Stimulated activated CD8-positive, alpha-beta memory T cell treated with anti-CD3 and anti-CD28 coated beads, Interleukin-7, amount 100 ng/mL, for 1 hour (primary cell): ENCODE data around the gene PLA2R1.

Source experiments
- DNase-seq, 2 donors: peaks; one replicate each; pipeline ENCODE4 v3.0.0-alpha.2; 2020; ENCODE audit warnings: low read depth in 2 of 2

The PLA2R1 gene

DNA sequence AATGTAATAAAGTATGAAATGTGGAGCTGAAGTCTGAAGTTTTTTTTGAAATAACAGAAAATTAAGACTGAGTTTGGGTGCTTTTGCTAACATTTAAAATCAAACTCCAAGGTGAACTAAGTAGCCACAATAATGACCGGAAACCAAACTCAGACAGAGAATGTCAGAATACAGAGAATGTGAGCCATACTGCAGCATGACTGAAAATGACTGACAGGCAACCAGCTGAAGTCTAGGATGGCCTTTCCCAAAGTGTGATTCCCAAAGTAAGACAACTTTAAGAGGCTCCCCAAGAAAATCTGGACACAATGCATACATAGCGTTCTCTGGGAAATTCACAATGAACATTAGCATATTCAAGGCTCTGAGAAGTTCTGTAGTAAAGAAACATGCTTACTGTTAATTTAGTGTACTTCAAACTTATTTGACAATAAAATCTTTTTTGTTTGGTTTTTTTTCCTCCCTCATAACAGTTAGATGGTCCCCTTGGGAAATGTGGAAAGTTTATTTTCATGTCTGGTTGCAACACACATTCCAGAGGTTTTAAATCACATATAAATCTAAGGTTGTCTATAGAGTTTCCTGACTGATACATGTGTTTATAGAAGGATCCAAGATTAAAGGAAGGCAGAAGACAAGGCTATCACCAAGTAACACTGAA, 28.6 kb downstream of the PLA2R1 start:
- no peak for DNase-seq

DNA sequence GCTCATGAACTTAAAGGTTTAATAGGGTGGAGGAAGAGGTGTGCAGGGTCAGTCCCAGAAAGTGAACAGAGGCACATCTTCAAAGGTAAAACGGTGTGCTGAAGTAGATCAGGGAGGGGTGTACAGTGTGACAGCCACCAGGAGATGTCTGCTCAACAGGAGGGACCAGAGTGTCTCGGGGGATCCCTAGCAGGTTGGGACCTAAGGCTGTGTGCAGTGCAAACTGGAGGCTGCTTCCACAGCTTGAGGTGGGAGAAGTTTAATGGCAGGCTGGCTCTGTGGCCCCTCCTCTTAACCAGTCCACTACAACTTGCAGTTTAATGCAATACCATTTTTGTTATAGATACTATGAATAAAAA, 33.2 kb downstream of the PLA2R1 start:
- no peak for DNase-seq

DNA sequence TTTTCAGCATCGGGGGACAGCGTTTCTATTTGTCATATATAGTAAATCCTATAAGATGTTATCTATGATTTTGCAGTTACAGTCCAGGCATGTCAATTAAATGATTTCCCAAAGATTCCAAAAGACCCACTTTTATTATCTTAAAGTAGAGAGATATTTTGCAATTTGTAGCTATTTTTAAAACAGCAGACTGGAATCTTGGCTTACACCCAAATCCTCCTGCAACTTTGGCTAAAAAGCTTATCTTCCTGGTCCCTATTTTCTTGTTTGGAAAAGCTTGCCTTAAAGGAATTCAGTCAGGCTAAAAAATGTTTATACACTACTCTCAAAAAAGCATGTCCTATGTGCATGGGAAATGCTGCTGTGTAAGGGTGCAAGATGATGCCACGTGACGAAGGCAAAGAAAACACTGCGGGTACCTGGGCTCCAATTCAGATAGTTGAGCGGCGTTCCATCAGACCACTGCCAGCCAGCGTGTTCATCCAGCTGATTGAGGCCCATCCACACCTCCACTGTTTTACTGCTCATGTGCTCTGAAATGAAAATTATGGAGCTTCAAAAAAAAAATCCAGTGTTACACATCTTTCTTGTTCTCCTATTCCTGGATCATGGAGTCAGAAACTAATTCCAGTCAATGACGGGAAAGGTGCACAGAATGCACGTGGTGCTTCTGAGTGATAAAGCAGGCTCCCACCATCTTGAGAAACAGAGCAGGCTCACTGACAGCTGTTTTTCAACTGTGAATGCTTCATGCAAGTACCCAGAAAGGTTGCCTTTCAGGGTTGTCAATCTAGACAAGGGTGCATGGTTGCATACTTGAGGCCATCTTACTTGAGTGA, 33.8 kb downstream of the PLA2R1 start:
- no peak for DNase-seq

DNA sequence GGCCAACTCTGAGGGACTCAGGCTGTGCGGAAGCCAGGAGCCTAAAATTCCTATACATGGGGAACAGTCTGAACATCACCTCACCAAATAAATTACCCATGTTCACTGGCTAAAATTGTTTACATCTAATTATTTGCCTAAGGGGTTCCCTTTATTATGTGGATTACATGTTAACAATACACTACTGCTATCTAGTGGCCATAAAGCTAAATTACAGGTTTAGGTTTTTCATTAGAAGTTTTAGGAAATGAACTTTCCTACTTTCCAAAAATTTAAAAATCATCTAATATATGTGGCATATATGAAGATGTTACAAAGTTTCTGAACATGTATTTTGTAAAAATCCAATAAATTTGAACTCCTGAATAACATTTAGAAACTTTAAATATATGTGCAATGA, 40.3 kb downstream of the PLA2R1 start:
- DNase-seq = no peak

DNA sequence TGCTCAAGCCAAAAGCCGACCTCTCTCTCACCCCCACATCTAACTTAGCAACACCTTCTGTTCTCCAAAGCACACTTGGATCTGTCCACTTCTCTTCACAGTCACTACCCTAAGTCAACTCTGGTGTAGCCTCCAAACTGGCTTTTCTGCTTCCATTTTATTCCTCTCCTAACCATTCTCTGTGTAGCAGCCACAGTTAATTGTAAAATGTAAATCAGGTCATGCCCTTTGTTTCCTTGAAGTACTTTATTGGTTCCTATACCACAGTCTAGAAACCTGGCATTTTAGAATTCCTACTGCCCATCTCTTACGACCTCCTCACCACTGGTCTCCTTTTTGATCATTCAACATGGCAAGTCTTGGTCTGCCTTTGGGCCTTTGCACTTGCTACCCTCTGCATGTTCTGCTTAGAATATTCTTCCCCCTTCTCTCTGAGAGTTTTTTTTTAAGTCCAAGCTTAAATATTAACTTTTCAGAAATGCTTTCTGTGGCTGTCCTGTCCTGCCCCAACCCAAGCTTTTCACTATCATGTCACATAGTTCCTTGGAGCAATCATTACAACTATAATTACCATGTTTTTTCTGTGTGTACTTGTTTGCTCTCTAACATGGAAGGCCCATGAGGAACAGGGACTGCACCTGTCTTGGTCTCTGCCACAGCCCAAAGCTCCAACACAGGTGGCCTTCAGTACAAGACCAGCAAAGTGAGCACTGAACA, 42.9 kb downstream of the PLA2R1 start:
- no peak for DNase-seq

DNA sequence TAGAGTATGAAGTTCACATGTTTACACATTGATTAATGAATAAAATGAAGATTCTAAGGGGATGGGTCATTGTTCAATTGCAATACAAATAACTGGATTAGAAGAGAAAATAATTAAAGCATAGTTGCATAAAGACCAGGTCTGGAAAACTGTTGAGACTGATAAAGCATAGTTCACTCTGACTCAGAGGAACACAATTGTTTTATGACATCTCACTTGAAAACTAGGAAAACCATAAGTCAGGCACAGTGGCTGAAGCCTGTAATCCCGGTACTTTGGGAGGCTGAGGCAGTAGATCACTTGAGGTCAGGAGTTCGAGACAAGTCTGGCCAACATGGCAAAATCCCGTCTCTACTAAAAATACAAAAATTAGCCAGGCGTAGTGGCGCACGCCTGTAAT, 46.7 kb downstream of the PLA2R1 start:
- DNase-seq = no peak

DNA sequence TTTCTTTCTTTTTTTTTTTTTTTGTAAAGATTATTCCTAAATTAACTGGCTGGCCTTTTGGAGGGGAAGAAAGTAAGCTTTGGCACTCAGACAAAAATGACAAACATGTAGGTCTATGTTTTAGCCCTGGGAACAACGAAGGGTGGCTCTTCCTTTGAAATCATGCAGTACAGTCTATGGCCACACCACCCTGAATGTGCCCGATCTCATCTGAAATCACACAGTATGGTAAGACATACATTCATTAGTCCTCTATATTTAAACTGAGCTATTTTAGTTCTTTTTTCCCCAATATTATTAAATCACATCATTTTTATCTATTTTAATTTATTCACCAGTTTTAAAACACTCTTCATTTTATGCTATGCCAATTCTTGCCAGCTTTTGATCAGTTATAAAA, 48.2 kb downstream of the PLA2R1 start:
- DNase-seq = no peak

DNA sequence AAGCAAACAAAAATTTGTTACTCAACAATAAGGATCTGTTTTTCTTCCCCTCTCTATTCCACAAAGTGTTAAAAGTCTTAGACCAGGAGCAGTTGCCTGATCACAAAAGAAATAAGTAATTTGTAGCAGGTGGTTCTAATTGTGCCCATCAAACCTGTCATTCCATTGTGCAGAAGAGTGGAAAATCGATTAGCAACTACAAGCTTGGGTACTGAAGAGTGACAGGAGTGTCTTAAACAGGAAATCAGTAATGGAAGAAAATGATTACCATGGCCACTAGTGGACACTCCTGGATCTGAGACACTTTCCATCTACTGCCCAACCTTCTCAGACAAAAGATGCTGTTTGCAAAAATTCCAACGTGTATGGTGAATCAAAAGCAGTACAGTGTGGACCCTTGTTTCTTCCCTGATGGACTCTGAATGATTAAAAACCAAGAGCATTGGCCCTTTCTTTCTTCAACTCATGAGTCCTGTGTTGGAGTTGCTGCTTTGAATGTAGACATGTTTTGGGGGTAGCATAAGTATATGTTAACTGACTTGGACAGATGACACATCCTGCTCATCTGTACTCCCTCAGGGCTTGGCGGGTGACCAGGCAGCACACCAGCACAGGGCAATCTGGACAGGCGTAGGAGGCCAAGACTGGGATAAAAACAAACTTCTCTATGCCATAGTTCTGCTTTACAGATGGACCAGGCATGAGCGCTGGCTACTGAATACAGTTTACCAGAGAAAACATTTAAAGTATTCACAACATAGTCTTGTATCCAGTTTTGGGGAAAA, 51.9 kb downstream of the PLA2R1 start:
- no peak for DNase-seq

DNA sequence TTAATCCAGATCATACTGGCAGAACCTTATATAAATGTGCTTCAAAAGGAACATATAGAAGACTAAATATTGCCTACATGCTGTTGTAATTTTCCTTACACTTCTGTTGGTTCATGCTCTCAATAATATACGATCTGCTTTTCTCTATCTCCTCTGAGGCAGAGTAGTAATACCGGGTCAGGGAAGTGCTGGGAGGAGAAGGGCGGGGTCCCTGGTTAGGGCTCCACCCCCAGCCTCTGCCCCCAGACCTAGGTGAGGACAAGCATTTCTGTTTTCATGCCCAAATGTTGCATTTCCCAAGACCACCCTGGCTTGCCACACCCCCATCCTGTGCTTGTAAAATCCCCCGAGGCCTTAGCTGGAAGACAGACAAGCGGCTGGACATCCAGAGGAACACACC, 55.3 kb downstream of the PLA2R1 start:
- no peak for DNase-seq

DNA sequence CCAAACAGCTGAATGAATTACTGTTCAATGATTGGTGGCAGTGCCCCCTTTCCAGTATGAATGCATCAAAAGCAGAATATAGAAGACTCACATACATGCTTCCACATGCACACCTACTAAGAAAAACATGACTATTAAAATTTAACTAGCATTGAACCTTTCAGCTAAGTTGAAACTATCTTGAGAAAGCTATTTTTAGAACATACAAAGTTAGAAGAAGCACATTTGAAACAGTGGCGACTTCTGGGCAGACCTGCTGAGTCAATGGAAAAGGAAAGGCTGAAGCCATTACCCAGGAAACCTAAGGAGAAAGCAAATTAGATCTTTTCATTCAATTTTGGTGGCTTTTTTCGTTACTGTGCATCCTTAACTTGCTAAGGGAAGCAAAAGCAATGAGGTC, 55.9 kb downstream of the PLA2R1 start:
- DNase-seq = no peak

DNA sequence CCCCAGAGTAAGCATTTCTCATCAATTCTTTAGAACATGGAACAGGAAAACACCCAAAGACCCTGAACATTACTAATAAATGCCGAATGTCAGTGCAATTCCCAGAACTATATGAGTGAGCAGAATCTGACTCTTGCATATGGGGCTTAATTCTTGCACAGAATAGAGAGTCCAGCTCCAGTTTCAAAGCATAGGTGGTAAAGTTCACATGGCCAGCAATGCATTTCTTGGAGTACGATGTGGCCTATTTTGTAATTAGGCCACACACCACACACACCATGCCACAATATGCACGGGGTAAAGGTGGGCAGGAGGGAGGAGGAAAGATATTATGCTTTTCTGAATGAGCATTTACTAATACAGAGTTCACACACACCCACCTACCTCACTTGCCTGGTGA, 56.5 kb downstream of the PLA2R1 start:
- DNase-seq = no peak

DNA sequence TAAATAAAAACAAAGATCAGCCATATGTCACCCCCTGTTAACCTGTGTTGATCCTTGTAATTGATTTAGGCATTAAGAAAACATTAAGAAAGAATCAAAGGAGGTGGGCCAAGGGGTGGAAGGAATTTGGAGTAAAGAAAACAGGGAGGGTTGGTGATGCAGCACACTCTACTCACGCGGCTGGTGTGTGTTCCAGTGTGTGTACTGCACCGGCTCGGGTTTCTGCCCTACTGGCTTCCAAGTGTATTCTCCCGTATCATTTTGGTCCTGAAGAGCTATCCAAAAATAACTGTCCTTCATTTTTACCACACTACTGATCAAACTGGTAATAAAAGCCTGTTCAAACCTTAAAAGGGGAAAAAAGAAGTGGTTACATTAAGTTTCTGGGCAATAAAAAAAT, 56.9 kb downstream of the PLA2R1 start:
- no peak for DNase-seq

DNA sequence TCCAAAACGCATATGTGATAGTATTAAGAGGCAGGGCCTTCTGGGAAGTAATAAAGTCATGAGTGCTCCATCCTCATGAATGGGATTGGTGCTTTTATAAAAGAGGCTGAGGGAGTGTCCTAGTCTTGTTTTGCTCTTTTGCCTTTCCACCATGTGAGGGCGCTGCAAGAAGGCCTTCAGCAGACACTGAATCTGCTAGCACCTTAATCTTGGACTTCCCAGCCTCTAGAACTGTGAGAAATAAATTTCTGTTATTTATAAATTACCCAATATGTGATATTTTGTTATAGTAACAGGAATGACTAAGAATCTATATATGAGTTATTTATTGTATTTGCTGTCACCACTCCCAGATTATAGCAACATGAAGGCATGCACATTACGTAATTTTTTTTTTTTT, 63.5 kb downstream of the PLA2R1 start:
- DNase-seq = no peak

DNA sequence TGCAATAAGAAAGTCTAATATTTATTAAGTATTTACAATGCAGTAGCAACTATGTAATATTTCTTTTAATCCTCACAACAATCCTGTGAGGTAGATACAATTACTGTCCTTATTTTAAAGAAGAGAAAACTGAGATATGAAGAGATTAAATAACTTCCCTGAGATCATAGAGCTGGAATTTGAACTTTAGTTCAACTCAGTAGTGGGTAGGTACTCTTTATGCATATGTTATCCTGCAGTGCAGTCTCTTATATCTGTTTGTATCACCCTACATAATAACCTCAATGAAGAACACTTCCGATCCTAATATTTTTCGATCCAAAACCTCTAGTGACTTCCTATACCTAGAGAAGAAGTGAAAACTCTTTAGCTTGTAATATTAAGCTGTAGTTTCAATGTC, 64.2 kb downstream of the PLA2R1 start:
- no peak for DNase-seq

DNA sequence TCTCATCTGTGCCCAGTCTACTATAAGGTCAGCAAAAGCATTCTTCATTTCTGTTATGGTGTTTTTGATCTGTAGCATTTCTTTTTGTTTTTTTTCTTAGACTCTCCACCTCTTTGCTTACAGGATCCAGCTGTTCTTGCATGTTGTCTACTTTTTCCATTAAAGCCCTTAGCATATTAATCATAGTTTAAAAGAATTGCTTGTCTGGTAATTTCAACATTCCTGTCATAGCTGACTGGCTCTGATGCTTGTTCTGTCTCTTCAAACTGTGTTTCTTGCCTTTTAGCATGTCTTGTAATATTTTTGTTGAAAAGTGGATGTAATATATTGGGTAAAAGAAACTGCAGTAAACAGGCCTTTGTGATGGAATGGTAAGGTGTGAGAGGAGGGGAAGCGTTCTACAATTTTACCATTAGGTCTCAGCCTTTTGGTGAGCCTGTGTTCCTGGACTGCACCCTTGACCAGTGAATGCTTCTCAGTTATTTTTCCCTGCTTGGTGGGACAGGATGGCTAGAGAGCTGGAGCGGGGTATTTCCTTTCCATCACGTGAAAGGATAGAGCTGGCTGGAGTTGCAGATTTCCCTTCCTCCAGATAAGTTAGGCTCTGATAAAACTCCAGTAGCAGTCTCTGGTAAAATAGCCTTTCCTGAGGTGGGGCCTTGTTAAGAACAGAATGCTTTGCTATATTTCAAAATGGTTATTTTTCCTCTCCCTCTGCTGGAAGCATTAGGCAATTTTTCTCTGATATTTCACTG, 65.4 kb downstream of the PLA2R1 start:
- no peak for DNase-seq

DNA sequence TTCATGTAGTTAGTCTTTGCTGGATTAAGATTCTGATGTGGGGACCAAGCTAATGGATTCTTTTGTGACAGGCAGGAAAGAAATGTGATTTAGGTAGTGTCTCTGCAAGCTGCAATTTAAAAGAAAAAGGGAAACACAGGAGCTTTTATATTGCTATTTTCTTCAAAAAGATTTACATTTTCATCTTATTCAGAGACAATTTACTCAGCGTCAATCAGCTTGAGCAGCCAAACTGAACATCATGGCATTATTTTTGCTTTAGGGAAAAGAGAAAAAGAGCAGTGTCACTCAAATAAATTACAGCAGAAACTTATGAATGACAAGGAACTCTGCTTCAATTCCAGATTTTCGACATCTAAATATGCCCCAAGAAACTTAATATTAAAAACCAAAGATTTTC, 67.4 kb downstream of the PLA2R1 start:
- DNase-seq = no peak

DNA sequence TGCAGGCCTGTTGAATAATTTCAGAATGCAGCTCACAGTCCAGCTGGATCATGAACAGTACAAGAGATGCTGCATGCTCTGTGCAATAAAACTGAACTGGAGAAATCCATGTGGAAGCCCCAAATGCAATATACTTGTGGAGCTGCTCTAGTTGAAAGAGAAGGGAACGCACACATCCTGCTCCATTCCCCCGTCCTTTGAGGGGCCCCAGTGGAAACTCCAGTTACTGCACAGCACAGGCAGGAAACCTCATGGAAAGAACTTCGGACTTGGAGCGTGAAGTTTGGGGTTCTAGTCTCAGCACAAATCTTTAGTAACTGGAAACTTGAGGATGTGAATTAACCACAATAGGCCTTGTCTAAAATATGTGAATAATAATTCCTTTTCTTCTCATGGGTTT, 73.2 kb downstream of the PLA2R1 start:
- DNase-seq = no peak

DNA sequence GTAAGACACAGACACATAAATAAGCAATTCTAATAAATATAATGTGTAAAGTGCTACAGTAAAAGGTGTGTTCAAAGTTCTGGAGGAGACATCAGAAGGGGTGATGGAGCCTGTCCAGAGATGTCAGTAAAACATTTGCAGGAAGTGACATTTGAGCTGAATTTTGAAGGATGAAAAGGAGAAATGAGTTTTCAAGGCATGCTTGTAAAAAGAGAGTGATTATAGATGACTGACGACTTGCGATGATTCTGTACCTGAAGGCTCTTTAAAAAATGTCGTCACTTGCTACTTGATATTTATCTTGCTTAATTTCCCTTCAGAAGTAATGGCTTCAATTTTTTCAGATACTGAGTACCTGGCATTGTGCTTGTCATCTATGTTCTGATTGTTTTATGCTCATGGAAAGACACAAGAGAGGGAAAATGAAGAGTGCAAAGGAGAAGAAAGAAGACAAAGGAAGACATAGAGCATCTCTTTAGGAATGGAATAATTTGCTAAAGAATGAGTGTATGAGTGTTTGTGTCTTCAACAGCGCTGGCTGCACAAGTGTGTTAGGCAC, 73.9 kb downstream of the PLA2R1 start:
- no peak for DNase-seq

DNA sequence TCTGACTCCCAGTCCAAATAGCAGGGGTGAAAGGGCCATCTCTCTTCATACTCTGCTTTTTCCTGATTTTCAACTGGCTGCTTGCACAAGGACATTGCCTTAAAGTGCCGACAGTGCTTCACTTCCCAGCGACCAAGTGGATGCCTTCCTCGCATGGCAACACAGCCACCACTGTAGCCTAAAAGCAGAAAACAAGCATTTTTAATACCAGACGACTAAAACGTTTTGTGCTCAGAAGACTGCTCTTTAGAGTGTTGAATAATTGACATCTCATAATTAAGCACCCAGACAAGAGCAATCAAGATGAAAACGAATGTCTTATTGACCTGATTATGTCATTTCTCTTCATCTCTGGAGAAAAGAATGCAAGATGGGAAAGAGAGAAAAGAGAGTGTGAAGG, 75.2 kb downstream of the PLA2R1 start:
- no peak for DNase-seq

DNA sequence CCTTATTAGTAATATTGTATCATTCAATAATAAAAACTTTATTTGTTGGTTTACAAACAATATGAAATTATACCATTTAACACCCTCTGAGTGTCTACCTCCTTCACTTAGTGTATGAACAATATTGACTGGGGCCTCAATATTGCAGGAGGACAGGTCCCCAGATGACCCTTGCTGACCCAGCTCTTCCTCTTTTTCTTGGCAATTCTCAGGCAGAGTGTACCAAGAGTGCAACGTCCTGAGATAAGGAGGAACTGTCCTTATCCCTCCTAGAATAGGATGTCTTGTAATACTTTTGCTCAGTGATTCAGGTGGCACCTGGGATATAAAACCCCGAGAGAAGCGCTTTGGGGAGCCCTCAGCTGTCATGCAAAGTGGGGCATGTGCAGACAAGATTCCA, 76.8 kb downstream of the PLA2R1 start:
- DNase-seq = no peak

DNA sequence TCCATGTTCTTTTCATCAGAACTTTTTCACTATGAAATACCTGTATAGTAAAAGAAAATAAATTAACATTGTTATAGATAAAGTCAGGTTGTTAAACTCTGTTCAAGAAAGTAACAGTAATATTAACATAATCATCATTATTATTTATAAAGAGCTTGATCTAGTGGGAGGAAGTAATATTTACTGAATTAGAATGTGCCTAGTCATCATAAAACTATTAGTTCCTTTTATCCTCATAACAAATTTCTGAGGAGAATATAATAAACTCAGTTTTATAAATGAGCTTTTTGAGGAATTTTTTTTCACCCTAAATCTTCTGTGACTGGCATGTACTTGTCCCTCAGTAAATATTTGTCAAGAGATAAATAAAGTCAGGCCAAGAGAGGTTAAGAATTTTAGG, 78.4 kb downstream of the PLA2R1 start:
- no peak for DNase-seq
